NCI-H2171 (cell line): Measurements from ENCODE around the gene MCTP1.

ENCODE experiments used
- DNase-seq: peaks from one replicate; lab custom pipeline; 2025; lab: John Stamatoyannopoulos, UW

The MCTP1 gene

GRCh38 chr5:94759961-94760360 is 524.9 kb downstream of the MCTP1 start:
- no peak for DNase-seq

- no peak for DNase-seq
These were observed 525.9 kb downstream of the MCTP1 start for GRCh38 chr5:94759022-94759421.

- DNase-seq, result no peak
These were observed 530.1 kb downstream of the MCTP1 start for GRCh38 chr5:94754824-94755223.

- DNase-seq, result no peak
These were observed 533.4 kb downstream of the MCTP1 start for GRCh38 chr5:94751460-94751859.

GRCh38 chr5:94750681-94751080 is 534.2 kb downstream of the MCTP1 start:
- DNase-seq, result no peak

- no peak for DNase-seq
These were observed 535.9 kb downstream of the MCTP1 start for GRCh38 chr5:94749042-94749441.

GRCh38 chr5:94748212-94748611 is 536.7 kb downstream of the MCTP1 start:
- no peak for DNase-seq

GRCh38 chr5:94747371-94747770 is 537.5 kb downstream of the MCTP1 start:
- DNase-seq, result no peak

- DNase-seq, result no peak
These were observed 538.2 kb downstream of the MCTP1 start for GRCh38 chr5:94746731-94747124.

GRCh38 chr5:94745786-94746730 is 538.8 kb downstream of the MCTP1 start:
- DNase-seq, result no peak

GRCh38 chr5:94744906-94745305 is 540.0 kb downstream of the MCTP1 start:
- DNase-seq, result no peak

GRCh38 chr5:94742852-94743251 is 542.0 kb downstream of the MCTP1 start:
- DNase-seq, result no peak

- DNase-seq, result no peak
These were observed 544.6 kb downstream of the MCTP1 start for GRCh38 chr5:94740286-94740685.

GRCh38 chr5:94736498-94736897 is 548.4 kb downstream of the MCTP1 start:
- DNase-seq, result no peak

- DNase-seq, result no peak
These were observed 553.4 kb downstream of the MCTP1 start for GRCh38 chr5:94731471-94731870.

- no peak for DNase-seq
These were observed 559.8 kb downstream of the MCTP1 start for GRCh38 chr5:94725142-94725541.

GRCh38 chr5:94715768-94716167 is 569.1 kb downstream of the MCTP1 start:
- DNase-seq, result no peak

GRCh38 chr5:94711785-94712184 is 573.1 kb downstream of the MCTP1 start:
- no peak for DNase-seq

GRCh38 chr5:94709277-94709676 is 575.6 kb downstream of the MCTP1 start:
- no peak for DNase-seq

GRCh38 chr5:94707359-94707758 is 577.5 kb downstream of the MCTP1 start:
- no peak for DNase-seq

- DNase-seq, result no peak
These were observed 579.5 kb downstream of the MCTP1 start for GRCh38 chr5:94705427-94705826.

GRCh38 chr5:94702729-94703128 is 582.2 kb downstream of the MCTP1 start:
- DNase-seq, result no peak

GRCh38 chr5:94700592-94700991 is 584.3 kb downstream of the MCTP1 start:
- DNase-seq, result no peak

GRCh38 chr5:94699562-94699961 is 585.3 kb downstream of the MCTP1 start:
- DNase-seq, result no peak
